Measurements from ENCODE around the gene PPP1R3D.
"Not testable (repeated sequence)": the region's sequence is repeated elsewhere in the genome, so short reads cannot be mapped to it uniquely, and the experiment has no call there.

PPP1R3D gene

DNA sequence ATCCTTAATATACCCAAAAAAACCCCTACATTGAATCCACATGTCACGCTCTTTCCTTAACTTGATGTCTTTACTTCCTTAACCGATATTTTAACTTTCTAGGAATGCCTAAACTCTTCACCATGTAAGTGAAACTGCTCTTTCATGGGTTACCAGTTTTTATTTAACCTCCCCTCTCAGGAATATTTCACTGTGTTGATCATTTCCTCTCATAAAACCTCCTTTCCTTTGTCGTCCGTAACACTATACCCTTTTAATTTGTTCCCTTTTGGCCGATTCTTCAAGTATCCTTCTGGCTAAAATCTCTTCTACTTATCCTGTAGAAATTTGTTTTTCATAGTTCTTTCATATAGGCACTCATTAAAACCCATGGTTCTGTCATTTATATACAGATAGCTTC lies 31.2 kb downstream of the PPP1R3D start:
- DNase-seq: no peak

DNA sequence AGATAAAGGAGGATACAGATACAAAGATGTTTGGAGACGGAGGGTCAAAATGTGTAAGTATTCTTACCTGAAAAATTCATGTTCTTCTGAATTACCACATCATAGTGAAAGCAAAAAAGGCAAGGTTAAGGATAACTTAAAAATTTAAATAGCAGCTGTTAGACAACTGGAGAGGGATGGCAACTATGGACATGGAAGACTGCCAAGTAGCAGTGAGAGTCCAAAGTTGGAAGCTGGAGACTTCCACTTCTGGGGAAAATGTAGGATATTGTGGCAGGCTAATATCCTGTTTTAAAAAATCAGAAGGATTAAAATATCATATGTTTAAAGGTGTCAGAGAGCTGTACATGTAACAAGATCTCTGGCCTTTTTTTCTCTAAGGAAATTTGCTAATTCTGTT lies 36.5 kb downstream of the PPP1R3D start:
- DNase-seq: no peak

DNA sequence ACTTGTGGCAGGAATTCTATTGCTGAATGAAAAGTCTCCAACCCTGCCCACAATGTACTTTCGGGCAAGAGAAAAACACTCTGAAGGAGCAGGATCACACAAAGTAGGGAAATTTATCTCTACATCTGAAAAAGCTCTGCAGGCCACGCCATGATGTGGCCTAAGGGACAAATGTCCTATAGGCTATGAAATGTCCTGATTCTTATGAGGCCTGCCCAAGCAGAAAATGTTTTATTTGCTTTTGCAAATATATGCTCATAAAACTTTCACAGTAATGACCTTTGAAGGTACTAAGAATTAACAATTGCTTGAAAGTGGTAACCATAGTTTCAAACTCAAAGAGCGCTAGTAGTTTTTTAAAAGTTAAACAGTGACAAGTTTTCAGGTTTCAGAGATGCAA lies 37.6 kb downstream of the PPP1R3D start:
- DNase-seq: no peak

DNA sequence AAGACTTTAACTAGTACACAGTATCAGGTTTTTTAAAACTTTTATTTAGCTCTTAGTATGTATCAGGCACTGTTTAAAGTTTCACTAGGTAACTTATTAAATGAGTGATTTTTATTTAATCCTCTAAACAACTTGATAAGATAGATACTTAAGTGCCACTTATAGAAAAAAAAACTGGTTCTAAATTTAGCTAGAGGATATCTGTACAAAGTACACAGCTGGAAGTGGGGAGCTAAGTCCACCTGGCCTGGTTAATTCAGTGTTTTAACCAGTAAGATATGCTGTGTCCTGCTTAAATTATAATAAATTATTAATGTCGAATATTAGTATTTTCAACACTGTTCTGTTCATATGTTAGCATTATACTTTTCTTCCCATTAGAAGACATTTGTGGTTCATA lies 44.2 kb downstream of the PPP1R3D start:
- DNase-seq: no peak

DNA sequence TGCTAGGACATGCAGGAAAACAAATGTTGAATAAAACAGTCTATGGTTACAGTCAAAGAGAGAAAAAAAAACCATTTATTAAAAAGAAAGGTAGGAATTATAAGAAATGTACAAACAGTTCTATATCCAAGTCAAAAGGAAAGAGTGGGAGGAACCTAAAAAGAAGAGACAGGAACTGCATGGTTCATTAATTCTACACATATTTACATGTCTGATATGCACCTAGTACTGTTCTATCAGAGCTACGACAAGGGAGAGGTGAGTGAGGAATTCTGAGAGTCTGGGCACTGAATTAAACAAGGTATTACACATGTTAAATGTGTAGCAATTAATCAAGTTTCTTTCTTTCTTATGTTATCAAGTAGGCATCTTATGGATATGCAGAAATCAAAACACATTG lies 48.5 kb downstream of the PPP1R3D start:
- no peak for DNase-seq

DNA sequence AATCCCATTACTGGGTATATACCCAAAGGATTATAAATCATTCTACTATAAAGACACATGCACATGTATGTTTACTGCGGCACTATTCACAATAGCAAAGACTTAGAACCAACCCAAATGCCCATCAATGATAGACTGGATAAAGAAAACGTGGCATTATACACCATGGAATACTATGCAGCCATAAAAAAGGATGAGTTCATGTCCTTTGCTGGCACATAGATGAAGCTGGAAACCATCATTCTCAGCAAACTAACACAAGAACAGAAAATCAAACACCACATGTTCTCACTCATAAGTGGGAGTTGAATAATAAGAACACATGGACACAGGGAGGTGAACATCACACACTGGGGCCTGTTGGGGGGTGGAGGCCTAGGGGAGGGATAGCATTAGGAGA lies 50.1 kb downstream of the PPP1R3D start:
- DNase-seq: not testable (repeated sequence)

DNA sequence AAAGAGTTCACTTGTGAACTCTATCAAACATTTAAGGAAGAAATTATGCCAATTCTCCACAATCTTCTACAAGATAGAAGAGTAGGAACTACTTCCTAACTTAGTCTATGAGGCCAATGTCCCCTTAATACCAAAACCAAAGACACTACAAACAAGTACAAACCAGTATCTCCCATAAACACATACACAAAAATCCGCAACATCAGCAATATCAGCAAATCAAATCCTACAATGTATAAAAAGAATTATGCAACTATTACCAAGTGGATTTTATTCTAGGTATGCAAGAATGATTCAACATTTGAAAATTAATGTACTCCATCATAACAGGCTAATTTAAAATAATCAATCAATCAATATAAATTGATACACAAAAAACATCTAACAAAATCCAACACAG lies 52.1 kb downstream of the PPP1R3D start:
- DNase-seq: no peak
